Progenitor cell of endocrine pancreas (in vitro differentiated cells): ENCODE data around the gene CHCHD1. TPM values are rescaled to one million over a fixed set of nuclear protein-coding genes. Genes with fewer than 3 reads are reported as not detected.

Source experiments
- DNase-seq: peaks from one replicate; pipeline ENCODE4 v3.0.0; 2021; ENCODE audit warnings: low spot score; ENCODE audit not compliant: unreplicated experiment
- H3K27ac Mint-ChIP-seq: 2 replicates; pipeline ENCODE4 v1.8.0; 2021; ENCODE audit warnings: mild to moderate bottlenecking, moderate library complexity, mixed read lengths
- H3K27me3 Mint-ChIP-seq: 2 replicates; pipeline ENCODE4 v1.8.0; 2021; ENCODE audit warnings: mixed read lengths
- H3K36me3 Mint-ChIP-seq: 2 replicates; pipeline ENCODE4 v1.8.0; 2022; ENCODE audit warnings: mixed read lengths; ENCODE audit not compliant: insufficient read depth
- H3K4me1 Mint-ChIP-seq: 2 replicates; pipeline ENCODE4 v1.8.0; 2021; ENCODE audit warnings: low read depth, mixed read lengths
- H3K4me3 Mint-ChIP-seq: 2 replicates; pipeline ENCODE4 v1.8.0; 2021; ENCODE audit warnings: low read depth, mild to moderate bottlenecking, moderate library complexity, mixed read lengths
- H3K9me3 Mint-ChIP-seq: 2 replicates; pipeline ENCODE4 v1.8.0; 2021; ENCODE audit warnings: low read depth, mixed read lengths
- total RNA-seq: library from RNA; stranded (reverse); gene quantifications from 2 replicates; pipeline ENCODE4 v1.2.1, GENCODE V29; 2021
- TF ChIP-seq, protein P1 (sequence below): fragments of 200-600 bp; sonication (generic); IDR thresholded peaks from one replicate; pipeline ENCODE4 v1.5.0; 2021; ENCODE audit warnings: antibody characterized with exemption, mild to moderate bottlenecking; ENCODE audit not compliant: unreplicated experiment

CHCHD1 gene
- total RNA-seq, 1 donor from 2014 or later: 38.8 TPM

DNA sequence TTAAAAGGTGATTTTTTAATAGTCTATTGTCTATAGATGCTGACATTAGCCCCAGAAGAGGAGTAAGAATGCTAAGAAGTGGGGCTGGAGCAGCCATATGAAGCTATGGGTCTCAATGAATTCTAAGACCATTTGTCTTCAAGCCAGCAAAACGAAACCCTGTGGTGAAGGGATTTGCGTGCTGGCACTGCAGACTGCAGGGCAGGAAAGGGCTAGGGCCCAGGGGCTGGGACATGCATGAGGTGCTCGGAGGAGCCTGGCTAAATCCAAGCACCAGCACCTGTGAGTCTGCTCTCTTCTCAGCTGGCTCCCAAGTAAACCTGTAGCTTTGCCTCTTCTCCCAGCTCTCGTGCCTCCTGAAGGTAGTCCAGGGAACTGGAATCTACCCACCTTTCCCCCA is 30.8 kb downstream of the CHCHD1 start:
- peaks cover 8% of the 10 kb centered on the region for H3K36me3 Mint-ChIP-seq

DNA sequence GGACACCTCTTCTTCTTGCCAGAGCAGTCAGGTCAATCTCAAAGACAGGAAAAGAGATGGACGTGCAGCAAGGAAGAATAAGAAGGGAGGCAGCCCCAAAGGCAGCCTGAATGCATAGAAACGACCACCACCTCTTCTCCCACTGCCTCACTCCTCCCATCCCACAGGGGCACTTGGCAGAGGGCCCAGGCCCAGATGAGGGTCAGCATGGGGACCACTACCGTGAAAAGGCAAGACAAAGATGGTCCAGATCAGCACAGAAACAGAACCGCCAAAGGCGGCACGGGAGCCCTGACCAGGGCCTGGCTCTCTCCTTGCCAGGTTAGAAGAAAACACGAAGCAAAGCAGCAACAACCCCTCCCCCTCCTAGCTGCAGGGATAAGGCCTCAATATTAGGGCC is 31.5 kb downstream of the CHCHD1 start:
- Mint-ChIP-seq H3K4me1 (peaks cover 4% of the 10 kb centered on the region), H3K36me3 (peaks cover 9% of the 10 kb centered on the region), H3K27ac (no peak overlapping the region), H3K9me3 (no peaks in the 10 kb centered on the region), H3K27me3 (no peaks in the 10 kb centered on the region), H3K4me3 (no peak overlapping the region)
- TF ChIP-seq, protein P1, sequence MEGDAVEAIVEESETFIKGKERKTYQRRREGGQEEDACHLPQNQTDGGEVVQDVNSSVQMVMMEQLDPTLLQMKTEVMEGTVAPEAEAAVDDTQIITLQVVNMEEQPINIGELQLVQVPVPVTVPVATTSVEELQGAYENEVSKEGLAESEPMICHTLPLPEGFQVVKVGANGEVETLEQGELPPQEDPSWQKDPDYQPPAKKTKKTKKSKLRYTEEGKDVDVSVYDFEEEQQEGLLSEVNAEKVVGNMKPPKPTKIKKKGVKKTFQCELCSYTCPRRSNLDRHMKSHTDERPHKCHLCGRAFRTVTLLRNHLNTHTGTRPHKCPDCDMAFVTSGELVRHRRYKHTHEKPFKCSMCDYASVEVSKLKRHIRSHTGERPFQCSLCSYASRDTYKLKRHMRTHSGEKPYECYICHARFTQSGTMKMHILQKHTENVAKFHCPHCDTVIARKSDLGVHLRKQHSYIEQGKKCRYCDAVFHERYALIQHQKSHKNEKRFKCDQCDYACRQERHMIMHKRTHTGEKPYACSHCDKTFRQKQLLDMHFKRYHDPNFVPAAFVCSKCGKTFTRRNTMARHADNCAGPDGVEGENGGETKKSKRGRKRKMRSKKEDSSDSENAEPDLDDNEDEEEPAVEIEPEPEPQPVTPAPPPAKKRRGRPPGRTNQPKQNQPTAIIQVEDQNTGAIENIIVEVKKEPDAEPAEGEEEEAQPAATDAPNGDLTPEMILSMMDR: no peak
- DNase-seq: no peak

More for the DNA sequence above, 30.8 kb downstream of the CHCHD1 start:
- Mint-ChIP-seq H3K9me3 (no peaks in the 10 kb centered on the region), H3K4me3 (peak overlapping the region; percentile 64), H3K27me3 (no peaks in the 10 kb centered on the region), H3K4me1 (peaks cover 4% of the 10 kb centered on the region), H3K27ac (no peak overlapping the region)
- DNase-seq: no peak
- TF ChIP-seq, protein P1: no peak

DNA sequence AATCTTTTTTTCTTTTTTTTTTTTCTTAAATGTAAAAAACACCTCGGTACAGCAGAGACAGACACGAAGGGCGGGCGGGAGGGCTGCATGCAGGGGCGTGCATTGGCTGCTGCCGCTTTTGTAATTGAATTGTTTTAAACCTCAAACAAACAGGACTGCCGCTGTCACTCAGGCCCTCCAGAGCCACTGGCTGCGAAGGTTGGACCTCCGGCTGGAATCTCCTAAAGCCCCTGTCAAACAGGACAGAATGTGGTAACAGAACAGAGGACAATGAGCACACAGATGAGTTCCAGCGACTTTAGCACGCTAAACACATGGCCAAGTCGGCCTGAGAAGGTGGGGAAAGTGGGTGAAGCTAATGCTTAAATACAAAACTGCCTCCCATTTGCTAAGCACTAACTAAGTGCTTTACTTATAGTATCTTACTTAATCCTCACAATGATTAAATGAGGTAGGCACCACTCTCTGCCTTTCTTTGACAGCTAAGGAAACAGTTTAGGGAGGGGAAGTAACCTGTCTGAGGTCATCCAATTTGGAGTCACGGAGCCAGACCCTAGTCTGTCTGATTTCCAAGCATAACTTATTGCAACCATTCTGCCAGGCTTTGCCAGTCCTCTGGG is 32.5 kb downstream of the CHCHD1 start:
- Mint-ChIP-seq H3K27ac (no peak overlapping the region), H3K9me3 (no peaks in the 10 kb centered on the region), H3K4me3 (no peak overlapping the region), H3K36me3 (peaks cover 6% of the 10 kb centered on the region), H3K27me3 (no peaks in the 10 kb centered on the region), H3K4me1 (peaks cover 4% of the 10 kb centered on the region)
- no peak for DNase-seq
- TF ChIP-seq, protein P1: no peak

DNA sequence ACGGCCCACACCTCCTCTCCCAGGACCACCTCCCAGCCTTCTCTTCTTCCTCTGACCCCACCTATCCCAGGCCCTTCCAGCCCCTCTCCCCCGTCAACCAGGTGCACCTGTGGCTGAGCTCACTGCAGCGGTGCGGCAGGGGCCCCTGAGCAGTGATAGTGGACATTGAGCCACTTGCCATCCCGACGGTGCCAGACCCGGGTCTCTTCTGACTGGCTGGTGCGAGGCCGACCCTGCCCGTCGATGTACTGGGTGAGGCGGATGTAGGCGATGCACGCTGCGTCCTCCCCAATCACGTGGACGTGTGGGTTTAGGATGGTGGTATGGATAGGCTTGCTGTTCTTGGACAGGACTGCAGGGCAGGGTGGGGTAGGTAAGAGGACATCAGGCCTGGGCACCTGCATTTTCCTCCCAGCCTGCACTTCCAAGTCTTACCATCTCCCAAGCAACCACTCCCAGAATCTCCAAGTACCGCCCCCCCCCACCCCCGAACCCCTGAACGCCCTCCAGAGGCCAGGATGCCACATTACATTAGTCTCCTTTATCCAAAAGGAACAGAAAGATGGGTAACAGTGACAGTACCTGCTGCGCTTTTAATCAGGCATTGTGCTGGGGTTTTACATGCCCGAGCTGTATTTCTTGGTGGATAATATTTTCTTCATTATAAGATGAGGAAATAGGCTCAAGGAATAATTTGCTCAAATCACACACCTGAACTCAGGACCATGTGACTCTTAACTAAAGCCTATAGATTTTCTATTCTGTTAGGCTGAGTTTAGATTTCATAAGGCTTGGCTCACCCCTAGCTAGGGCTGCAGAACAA is 33.3 kb downstream of the CHCHD1 start:
- DNase-seq: no peak
- no peak overlapping the region for H3K4me3 Mint-ChIP-seq

DNA sequence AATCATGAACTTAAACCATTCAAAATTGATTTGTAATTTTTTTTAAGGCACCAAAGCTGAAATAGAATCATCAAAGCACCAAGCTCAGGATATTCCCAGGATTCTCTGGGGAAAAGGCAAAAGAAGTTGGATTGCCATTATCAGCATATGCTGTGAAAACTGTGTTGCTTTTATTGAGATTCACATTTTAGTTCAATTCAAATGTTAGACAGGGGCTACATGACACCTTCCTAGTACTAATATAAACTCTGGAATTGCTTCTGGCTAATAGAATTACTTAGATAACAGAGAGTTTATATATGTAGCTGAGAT is 33.8 kb downstream of the CHCHD1 start:
- TF ChIP-seq, protein P1: no peak
- no peaks in the 10 kb centered on the region for H3K9me3 Mint-ChIP-seq
- H3K4me3 Mint-ChIP-seq: no peak overlapping the region
- H3K36me3 Mint-ChIP-seq: peaks cover 6% of the 10 kb centered on the region
- H3K27ac Mint-ChIP-seq: no peak overlapping the region
- peaks cover 3% of the 10 kb centered on the region for H3K4me1 Mint-ChIP-seq
- H3K27me3 Mint-ChIP-seq: no peaks in the 10 kb centered on the region
- DNase-seq: no peak

More for the DNA sequence above, 33.3 kb downstream of the CHCHD1 start:
- peaks cover 6% of the 10 kb centered on the region for H3K4me1 Mint-ChIP-seq
- H3K36me3 Mint-ChIP-seq: peaks cover 6% of the 10 kb centered on the region
- H3K27me3 Mint-ChIP-seq: no peaks in the 10 kb centered on the region
- no peak overlapping the region for H3K27ac Mint-ChIP-seq
- no peaks in the 10 kb centered on the region for H3K9me3 Mint-ChIP-seq
- TF ChIP-seq, protein P1: peak; percentile 16
